Measurements from ENCODE around the gene TMEM109. TPM values are rescaled to one million over a fixed set of nuclear protein-coding genes. Genes with fewer than 3 reads are reported as not detected.

Gene TMEM109
- total RNA-seq, 2 experiments from 2014 or later = 27.8 to 32.9 TPM

DNA sequence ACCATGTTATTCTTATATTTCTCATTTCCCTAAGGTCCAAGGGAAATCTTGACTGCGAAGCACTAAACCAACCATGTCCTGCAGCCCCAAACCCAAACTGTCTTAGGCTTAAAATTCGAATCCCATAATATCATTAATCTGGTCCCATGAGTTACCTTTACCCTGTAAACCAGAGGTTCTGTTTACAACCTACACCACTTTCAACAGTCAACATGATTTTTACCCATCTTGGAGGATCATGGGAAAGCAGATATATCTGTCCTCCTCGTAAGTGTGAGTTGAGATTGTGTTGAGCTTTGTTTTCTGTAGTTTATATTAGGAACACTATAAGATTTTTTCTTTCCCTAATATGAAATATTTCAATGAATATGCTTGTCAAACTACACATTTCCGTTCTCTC is 14.0 kb upstream of the TMEM109 start:
- POLR2A ChIA-PET = no interaction called here
- no peak overlapping the region for H3K27ac Mint-ChIP-seq

DNA sequence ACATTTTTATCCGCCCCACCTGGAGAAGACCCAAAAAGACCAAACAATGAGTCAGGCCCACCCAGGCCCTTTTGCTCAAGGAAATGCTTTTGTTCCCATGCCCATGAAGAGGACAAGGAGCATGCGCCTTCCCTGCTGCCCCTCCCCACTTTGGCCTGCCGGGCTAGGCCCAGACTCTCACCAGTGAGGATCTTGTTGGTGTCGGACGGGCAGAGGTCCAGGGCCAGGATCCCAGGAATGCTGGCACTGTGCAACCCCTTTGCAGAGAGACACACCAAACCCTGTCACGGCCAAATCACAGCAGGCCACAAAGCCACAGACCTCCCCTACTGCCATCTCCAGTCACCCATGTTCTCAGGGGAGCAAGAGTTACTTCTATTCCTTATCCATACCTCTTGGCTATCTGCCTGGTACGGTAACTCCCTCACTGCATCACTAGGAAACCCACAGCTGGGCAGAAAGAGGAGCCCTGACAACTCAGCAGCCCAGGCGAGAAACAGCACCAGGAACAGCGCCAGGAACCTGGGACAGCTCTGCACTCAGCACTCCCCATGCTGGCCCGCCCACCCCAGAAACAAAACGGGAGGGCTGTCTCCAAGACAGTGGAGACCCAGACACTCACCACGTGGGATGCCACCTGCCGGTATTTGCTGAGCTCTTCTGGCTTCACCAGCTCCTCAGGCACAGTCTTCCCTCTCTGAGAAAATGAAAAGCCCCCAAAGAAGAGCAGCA is 13.1 kb upstream of the TMEM109 start:
- H3K27me3 ChIP-seq (ENCODE audit: control insufficient read depth in 1 of 2, insufficient read depth in 2 of 2, low read length in 2 of 2) = no peaks in the 10 kb centered on the region
- no peaks in the 10 kb centered on the region for H3K27me3 Mint-ChIP-seq
- intact Hi-C loops (cut with DNase I, micrococcal nuclease) = loop anchor here in 1 of 2 experiments (10.0 kb wide), 2 partner anchors 464 to 1214 kb away; partner anchors contain the start of genes CYB561A3 and TMEM138
- H3K4me3 ChIP-seq (ENCODE audit: low read length) = no peak overlapping the region
- ATAC-seq (ENCODE audit: poor library complexity) (no peak), DNase-seq (no peak)
- no peaks in the 10 kb centered on the region for H3K9me3 Mint-ChIP-seq
- H3K36me3 ChIP-seq (ENCODE audit: insufficient read depth, low read length) = peaks cover 81% of the 10 kb centered on the region
- H3K9me3 ChIP-seq (ENCODE audit: control insufficient read depth in 1 of 2, insufficient read depth in 1 of 2, low read length in 2 of 2) = no peaks in the 10 kb centered on the region
- H3K4me3 Mint-ChIP-seq = no peak overlapping the region
- TF ChIP-seq, protein P1, sequence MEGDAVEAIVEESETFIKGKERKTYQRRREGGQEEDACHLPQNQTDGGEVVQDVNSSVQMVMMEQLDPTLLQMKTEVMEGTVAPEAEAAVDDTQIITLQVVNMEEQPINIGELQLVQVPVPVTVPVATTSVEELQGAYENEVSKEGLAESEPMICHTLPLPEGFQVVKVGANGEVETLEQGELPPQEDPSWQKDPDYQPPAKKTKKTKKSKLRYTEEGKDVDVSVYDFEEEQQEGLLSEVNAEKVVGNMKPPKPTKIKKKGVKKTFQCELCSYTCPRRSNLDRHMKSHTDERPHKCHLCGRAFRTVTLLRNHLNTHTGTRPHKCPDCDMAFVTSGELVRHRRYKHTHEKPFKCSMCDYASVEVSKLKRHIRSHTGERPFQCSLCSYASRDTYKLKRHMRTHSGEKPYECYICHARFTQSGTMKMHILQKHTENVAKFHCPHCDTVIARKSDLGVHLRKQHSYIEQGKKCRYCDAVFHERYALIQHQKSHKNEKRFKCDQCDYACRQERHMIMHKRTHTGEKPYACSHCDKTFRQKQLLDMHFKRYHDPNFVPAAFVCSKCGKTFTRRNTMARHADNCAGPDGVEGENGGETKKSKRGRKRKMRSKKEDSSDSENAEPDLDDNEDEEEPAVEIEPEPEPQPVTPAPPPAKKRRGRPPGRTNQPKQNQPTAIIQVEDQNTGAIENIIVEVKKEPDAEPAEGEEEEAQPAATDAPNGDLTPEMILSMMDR (IDR thresholded peaks at IDR 0.05) = no peak
- ChIA-PET CTCF (interaction anchor here (1.4 to 2.9 kb wide), 5 partner anchors 8 to 126 kb away, joined by 3 to 25 read pairs (median 6); partner anchors contain the start of gene TMEM109), POLR2A (interaction anchor here (1.0 kb wide), 1 partner anchor 13 kb away, joined by 3 read pairs; the partner anchor contains the start of gene TMEM109)
- H3K27ac Mint-ChIP-seq = no peak overlapping the region
- peaks cover 96% of the 10 kb centered on the region for H3K36me3 Mint-ChIP-seq (ENCODE audit: low read depth)
- peaks cover 36% of the 10 kb centered on the region for H3K4me1 Mint-ChIP-seq (ENCODE audit: low read depth)
- peaks cover 26% of the 10 kb centered on the region for H3K4me1 ChIP-seq (ENCODE audit: insufficient read depth, low read length)
- H3K27ac ChIP-seq (ENCODE audit: low read depth in 1 of 2, low read length in 2 of 2) = no peak overlapping the region

More for the DNA sequence above, 14.0 kb upstream of the TMEM109 start:
- Mint-ChIP-seq H3K4me3 (no peak overlapping the region), H3K27me3 (no peaks in the 10 kb centered on the region), H3K36me3 (ENCODE audit: low read depth) (peaks cover 96% of the 10 kb centered on the region), H3K9me3 (no peaks in the 10 kb centered on the region), H3K4me1 (ENCODE audit: low read depth) (peaks cover 28% of the 10 kb centered on the region)
- ATAC-seq (ENCODE audit: poor library complexity) = no peak
- H3K4me3 ChIP-seq (ENCODE audit: low read length) = no peak overlapping the region
- H3K27ac ChIP-seq (ENCODE audit: low read depth in 1 of 2, low read length in 2 of 2) = no peak overlapping the region
- no peaks in the 10 kb centered on the region for H3K9me3 ChIP-seq (ENCODE audit: control insufficient read depth in 1 of 2, insufficient read depth in 1 of 2, low read length in 2 of 2)
- intact Hi-C loops (cut with DNase I, micrococcal nuclease) = loop anchor here (1.0 to 10.0 kb wide), 4 partner anchors 69 to 1215 kb away; partner anchors contain the start of genes CYB561A3 (in 1 of the 2) and TMEM138 (in 1 of the 2)
- H3K4me1 ChIP-seq (ENCODE audit: insufficient read depth, low read length) = peaks cover 18% of the 10 kb centered on the region
- no peaks in the 10 kb centered on the region for H3K27me3 ChIP-seq (ENCODE audit: control insufficient read depth in 1 of 2, insufficient read depth in 2 of 2, low read length in 2 of 2)
- H3K36me3 ChIP-seq (ENCODE audit: insufficient read depth, low read length) = peaks cover 89% of the 10 kb centered on the region
- CTCF ChIA-PET = interaction anchor here (0.6 to 2.8 kb wide), 11 partner anchors 9 to 259 kb away, joined by 3 to 25 read pairs (median 4); partner anchors contain the start of gene TMEM109
- TF ChIP-seq, protein P1 (IDR thresholded peaks at IDR 0.05) = no peak
- DNase-seq = no peak

DNA sequence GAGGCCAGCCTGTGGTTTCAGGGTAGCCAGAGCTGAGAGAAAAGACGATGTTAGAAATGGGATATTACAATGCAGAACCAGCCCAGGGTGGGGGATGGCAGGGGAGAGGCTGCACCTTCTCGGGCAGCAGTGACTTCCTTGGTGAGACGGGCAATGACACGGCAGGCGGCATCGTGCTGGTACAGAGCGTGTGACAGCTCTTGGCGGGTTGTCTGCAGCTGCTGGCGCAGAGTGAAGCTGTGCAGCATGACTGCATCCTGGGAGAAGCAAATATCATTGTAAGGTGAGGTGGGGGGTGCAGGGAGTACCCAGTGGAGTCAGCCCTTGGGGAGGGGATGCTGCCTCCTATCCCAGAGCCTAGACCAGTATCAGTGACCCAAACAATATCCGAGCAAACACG is 11.3 kb upstream of the TMEM109 start:
- Histone ChIP-seq H3K27ac (ENCODE audit: low read depth in 1 of 2, low read length in 2 of 2) (no peak overlapping the region), H3K27me3 (ENCODE audit: control insufficient read depth in 1 of 2, insufficient read depth in 2 of 2, low read length in 2 of 2) (no peaks in the 10 kb centered on the region), H3K4me3 (ENCODE audit: low read length) (no peak overlapping the region), H3K4me1 (ENCODE audit: insufficient read depth, low read length) (peaks cover 36% of the 10 kb centered on the region), H3K9me3 (ENCODE audit: control insufficient read depth in 1 of 2, insufficient read depth in 1 of 2, low read length in 2 of 2) (no peaks in the 10 kb centered on the region), H3K36me3 (ENCODE audit: insufficient read depth, low read length) (peaks cover 64% of the 10 kb centered on the region)
- no peaks in the 10 kb centered on the region for H3K9me3 Mint-ChIP-seq
- DNase-seq = no peak
- no peak overlapping the region for H3K27ac Mint-ChIP-seq
- no peak overlapping the region for H3K4me3 Mint-ChIP-seq
- intact Hi-C loops (cut with DNase I, micrococcal nuclease) = loop anchor here in 1 of 2 experiments (10.0 kb wide), 2 partner anchors 462 to 1212 kb away; partner anchors contain the start of genes CYB561A3 and TMEM138
- ChIA-PET CTCF (interaction anchor here (0.6 to 2.9 kb wide), 3 partner anchors 13 to 473 kb away, joined by 4 to 10 read pairs (median 6); no protein-coding TSS in a partner anchor), POLR2A (interaction anchor here (0.7 kb wide), 1 partner anchor 10 kb away, joined by 3 read pairs; no protein-coding TSS in a partner anchor)
- no peak for ATAC-seq (ENCODE audit: poor library complexity)
- no peaks in the 10 kb centered on the region for H3K27me3 Mint-ChIP-seq
- peaks cover 86% of the 10 kb centered on the region for H3K36me3 Mint-ChIP-seq (ENCODE audit: low read depth)
- TF ChIP-seq, protein P1 (IDR thresholded peaks at IDR 0.05) = no peak
- peaks cover 50% of the 10 kb centered on the region for H3K4me1 Mint-ChIP-seq (ENCODE audit: low read depth)

All from CD4-positive, alpha-beta T cell (primary cell).